HG02571 (cell line): ENCODE results near the gene SLX4IP.

Experiments
- ATAC-seq: cut with Tn5 transposase; IDR thresholded peaks from one replicate; pipeline ENCODE4 v1.9.1; 2021; ENCODE audit warnings: mild to moderate bottlenecking, moderate library complexity; ENCODE audit not compliant: unreplicated experiment

The SLX4IP gene

GRCh38 chr20:10672624-10673127, 237.6 kb downstream of the SLX4IP start:
- no peak for ATAC-seq

GRCh38 chr20:10673176-10673841, 238.2 kb downstream of the SLX4IP start:
- ATAC-seq = no peak

GRCh38 chr20:10673842-10674683, 239.0 kb downstream of the SLX4IP start, which contains the start of gene JAG1:
JAG1 (minus strand) TSS chr20:10673999; CDS start chr20:10673530, 469 bp downstream.
- ATAC-seq = peak; percentile 52

GRCh38 chr20:10674684-10675449, 239.8 kb downstream of the SLX4IP start:
- ATAC-seq = peak; percentile 40

- ATAC-seq = no peak
Observed at GRCh38 chr20:10675450-10675848, 240.3 kb downstream of the SLX4IP start.

GRCh38 chr20:10676518-10676917, 241.4 kb downstream of the SLX4IP start:
- no peak for ATAC-seq
